Transverse colon (tissue), 4 donors: ENCODE measurements around the gene ZNF521. TPM values are rescaled to one million over a fixed set of nuclear protein-coding genes. Genes with fewer than 3 reads are reported as not detected.

Source experiments
- DNase-seq: peaks from one replicate; pipeline ENCODE4 v3.0.0-alpha.2; 2019
- H3K27ac ChIP-seq, 4 donors: fragments of 200-600 bp; sonication (generic); 2 replicates each; pipeline ENCODE4 v1.5.1; 2016 to 2018; ENCODE audit warnings: inconsistent platforms in 4 of 4
- H3K27me3 ChIP-seq: fragments of 200-600 bp; sonication (generic); 2 replicates; pipeline ENCODE4 v1.5.1; 2017; ENCODE audit warnings: inconsistent platforms
- H3K36me3 ChIP-seq, 4 donors: fragments of 200-600 bp; sonication (generic); 2 replicates each; pipeline ENCODE4 v1.5.1; 2017 to 2019; ENCODE audit warnings: inconsistent platforms in 4 of 4
- H3K4me1 ChIP-seq, 4 donors: fragments of 200-600 bp; sonication (generic); 2 replicates each; pipeline ENCODE4 v1.5.1; 2017 to 2020; ENCODE audit warnings: inconsistent platforms in 4 of 4
- H3K4me3 ChIP-seq, 4 donors: fragments of 200-600 bp; sonication (generic); 1 replicate in 1 of 4; 2 replicates in 3 of 4; pipeline versions ENCODE4 v1.5.1 to v1.6.1; 2017 to 2019; ENCODE audit warnings: inconsistent platforms in 4 of 4
- H3K9me3 ChIP-seq, 2 donors: fragments of 200-600 bp; sonication (generic); 2 replicates each; pipeline ENCODE4 v1.5.1; 2017 to 2019; ENCODE audit warnings: inconsistent platforms in 2 of 2
- EP300 ChIP-seq: sonication (generic); formaldehyde crosslinking; IDR thresholded peaks from one replicate; pipeline ENCODE4 v1.6.1; 2017; ENCODE audit warnings: antibody characterized with exemption, low read depth
- POLR2A ChIP-seq: fragments of 450-650 bp; IDR thresholded peaks from one replicate; pipeline ENCODE4 v1.6.1; 2016; ENCODE audit warnings: antibody characterized with exemption, mild to moderate bottlenecking, moderate library complexity
- POLR2AphosphoS5 ChIP-seq, 3 donors: sonication (generic); formaldehyde crosslinking; IDR thresholded peaks; one replicate each; pipeline ENCODE4 v1.6.1; 2016; ENCODE audit warnings: antibody characterized with exemption in 3 of 3
- WGBS, 2 donors: methylation state at CpG; one replicate each; pipeline ENCODE4 v1.1.5; 2018; ENCODE audit warnings: low coverage in 1 of 2; 5-methylcytosine and 5-hydroxymethylcytosine counted together
- in situ Hi-C, 4 donors: fragments of 200-750 bp; cut with MboI; loops; one replicate each; pipeline versions ENCODE4 v1.15.0 to v1.15.1; 2017; ENCODE audit warnings: low sequenced_read_pairs in 3 of 4, low pct_ligation_motif_present in 1 of 4, low pct_unique_long_range_greater_than_20kb in 1 of 4
- intact Hi-C: fragments of 100-400 bp; cut with DNase I; formaldehyde crosslinking; loops from one replicate; pipeline ENCODE4 v1.15.1; 2023; ENCODE audit warnings: low total_unique reads
- total RNA-seq, 4 donors: library from RNA; depleted of rRNA; stranded (reverse); fragments of >200 nt; gene quantifications; one replicate each; pipeline ENCODE4 v1.1.0, GENCODE V29; 2016
- TF ChIP-seq, protein P1 (sequence below), 5 experiments: fragments of 200-600 bp in 3 of 5; fragments of 450-650 bp in 2 of 5; sonication (generic) in 3 of 5; IDR thresholded peaks; 1 replicate in 2 of 5; 2 replicates in 3 of 5; pipeline ENCODE4 v1.5.1; 2016 to 2017; ENCODE audit warnings: antibody characterized with exemption in 5 of 5, inconsistent platforms in 3 of 5, mild to moderate bottlenecking in 2 of 5, moderate library complexity in 1 of 5

ZNF521 gene
- total RNA-seq, 4 donors from 2014 or later, result 6.4 to 29.5 (median 9.0) TPM

DNA sequence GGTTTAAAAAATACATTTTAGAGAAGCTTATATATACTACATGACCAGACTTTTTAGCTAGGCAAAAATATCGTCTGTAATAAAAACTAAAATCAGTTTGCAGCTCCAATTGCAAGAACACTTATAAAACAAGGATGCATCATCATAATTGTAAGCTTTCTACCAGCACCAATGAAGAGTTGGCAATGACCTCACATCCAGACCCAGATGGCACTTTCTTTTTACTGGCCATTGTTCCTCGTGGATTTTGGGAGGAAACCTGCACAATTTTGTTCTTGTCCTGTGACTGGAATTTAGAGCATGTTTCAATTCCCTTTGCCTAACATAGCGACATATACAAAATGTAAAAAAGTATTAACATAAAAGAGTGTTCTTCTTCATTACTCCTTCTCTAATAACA, 174.3 kb downstream of the ZNF521 start:
- H3K27ac ChIP-seq, result no peak overlapping the region
- in situ Hi-C loops (no loop called here), intact Hi-C loops (no loop called here)
- H3K36me3 ChIP-seq, result no peaks in the 10 kb centered on the region
- no peak overlapping the region for H3K4me3 ChIP-seq
- no peaks in the 10 kb centered on the region for H3K27me3 ChIP-seq
- no peak for TF ChIP-seq POLR2AphosphoS5 (IDR thresholded peaks at IDR 0.05)
- TF ChIP-seq, protein P1, sequence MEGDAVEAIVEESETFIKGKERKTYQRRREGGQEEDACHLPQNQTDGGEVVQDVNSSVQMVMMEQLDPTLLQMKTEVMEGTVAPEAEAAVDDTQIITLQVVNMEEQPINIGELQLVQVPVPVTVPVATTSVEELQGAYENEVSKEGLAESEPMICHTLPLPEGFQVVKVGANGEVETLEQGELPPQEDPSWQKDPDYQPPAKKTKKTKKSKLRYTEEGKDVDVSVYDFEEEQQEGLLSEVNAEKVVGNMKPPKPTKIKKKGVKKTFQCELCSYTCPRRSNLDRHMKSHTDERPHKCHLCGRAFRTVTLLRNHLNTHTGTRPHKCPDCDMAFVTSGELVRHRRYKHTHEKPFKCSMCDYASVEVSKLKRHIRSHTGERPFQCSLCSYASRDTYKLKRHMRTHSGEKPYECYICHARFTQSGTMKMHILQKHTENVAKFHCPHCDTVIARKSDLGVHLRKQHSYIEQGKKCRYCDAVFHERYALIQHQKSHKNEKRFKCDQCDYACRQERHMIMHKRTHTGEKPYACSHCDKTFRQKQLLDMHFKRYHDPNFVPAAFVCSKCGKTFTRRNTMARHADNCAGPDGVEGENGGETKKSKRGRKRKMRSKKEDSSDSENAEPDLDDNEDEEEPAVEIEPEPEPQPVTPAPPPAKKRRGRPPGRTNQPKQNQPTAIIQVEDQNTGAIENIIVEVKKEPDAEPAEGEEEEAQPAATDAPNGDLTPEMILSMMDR (IDR thresholded peaks at IDR 0.05), result no peak
- no peak for TF ChIP-seq POLR2A
- no peak for TF ChIP-seq EP300
- 64 to 74% methylated on average over 3 of the region's 3 CpGs for WGBS, 2 donors
- no peak for DNase-seq
- no peaks in the 10 kb centered on the region for H3K9me3 ChIP-seq
- no peaks in the 10 kb centered on the region for H3K4me1 ChIP-seq

DNA sequence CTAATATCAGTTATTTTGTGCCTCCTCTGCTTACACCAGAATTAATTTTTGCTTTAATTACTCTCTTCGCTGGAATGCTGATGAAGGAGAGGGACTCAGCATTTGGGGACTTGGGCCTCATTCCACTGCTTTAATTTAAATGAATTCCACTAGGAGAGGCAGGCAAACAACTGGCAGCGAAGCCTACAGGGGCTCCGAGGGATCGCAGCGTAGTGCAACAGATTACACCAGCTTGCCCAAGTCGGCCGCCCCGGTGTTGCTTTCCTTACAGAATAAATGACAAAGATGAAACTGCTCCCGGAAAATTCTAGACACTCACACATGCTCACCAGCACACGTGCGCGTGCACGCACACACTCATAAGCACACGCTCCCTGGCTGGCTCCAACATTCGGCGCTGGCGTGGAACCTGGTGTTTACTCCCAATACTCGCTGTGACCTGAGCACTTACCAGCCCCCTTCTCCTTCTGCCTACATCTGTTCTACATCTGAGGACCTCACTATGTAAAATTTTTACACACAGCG, 175.4 kb downstream of the ZNF521 start:
- Histone ChIP-seq H3K36me3 (no peaks in the 10 kb centered on the region), H3K4me1 (no peaks in the 10 kb centered on the region), H3K27me3 (no peaks in the 10 kb centered on the region), H3K4me3 (no peak overlapping the region), H3K9me3 (no peaks in the 10 kb centered on the region), H3K27ac (no peak overlapping the region)
- TF ChIP-seq POLR2AphosphoS5 (IDR thresholded peaks at IDR 0.05), result no peak
- TF ChIP-seq, protein P1 (IDR thresholded peaks at IDR 0.05), result no peak
- no peak for TF ChIP-seq POLR2A
- TF ChIP-seq EP300, result no peak
- in situ Hi-C loops, result no loop called here
- intact Hi-C loops, result no loop called here
- WGBS, 2 donors, result 89 to 96% methylated on average over 10 to 19 of the region's 19 CpGs
- no peak for DNase-seq

DNA sequence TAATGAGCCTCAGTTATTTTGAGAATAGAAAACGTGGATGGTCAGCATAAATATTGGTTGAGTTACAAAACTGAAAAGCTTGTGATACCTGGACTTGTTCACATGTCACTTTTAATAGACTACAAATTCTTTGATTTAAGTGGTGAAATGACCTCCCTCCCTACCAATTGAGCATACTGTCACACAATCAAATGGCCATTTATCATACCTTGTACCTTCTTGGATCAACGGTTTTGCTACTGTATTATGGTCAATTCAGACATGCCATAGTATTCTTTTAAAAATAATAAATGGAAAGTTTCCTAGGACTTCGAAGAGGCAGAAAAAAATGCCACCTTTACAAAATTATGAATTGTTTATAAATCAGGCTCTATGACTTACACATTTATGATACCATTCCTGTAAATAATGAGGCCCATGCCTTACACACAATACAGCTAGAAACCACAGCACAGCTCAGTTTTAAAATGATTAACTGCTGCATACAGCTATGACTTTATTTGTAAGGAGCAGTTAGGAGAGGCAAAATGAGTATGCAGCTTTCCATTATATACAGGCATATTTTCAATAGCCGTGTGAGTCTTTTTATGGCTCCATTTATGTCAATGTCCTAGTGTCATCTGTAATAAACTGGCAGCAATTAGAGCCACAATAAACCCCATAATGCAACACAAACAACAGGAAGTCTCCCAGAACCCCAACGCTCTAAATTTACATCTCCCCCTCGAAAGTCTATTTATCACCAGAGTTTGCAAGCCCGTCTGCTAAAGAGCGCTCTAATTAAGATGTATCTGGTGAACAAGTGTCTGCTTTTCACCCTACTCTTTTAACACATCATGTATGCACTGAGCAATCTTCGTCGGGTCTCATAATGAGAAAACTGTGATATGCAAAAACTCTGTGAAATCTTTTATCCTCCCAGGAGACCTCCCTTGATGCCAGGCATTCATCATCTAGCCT, 176.1 kb downstream of the ZNF521 start:
- TF ChIP-seq POLR2A, result no peak
- TF ChIP-seq EP300, result no peak
- TF ChIP-seq POLR2AphosphoS5 (IDR thresholded peaks at IDR 0.05), result no peak
- TF ChIP-seq, protein P1 (IDR thresholded peaks at IDR 0.05), result no peak
- no peaks in the 10 kb centered on the region for H3K9me3 ChIP-seq
- H3K36me3 ChIP-seq, result no peaks in the 10 kb centered on the region
- DNase-seq, result no peak
- no peaks in the 10 kb centered on the region for H3K27me3 ChIP-seq
- H3K27ac ChIP-seq, result no peak overlapping the region
- intact Hi-C loops, result no loop called here
- in situ Hi-C loops, result no loop called here
- H3K4me1 ChIP-seq, result no peaks in the 10 kb centered on the region
- 61 to 64% methylated on average over 8 to 10 of the region's 10 CpGs for WGBS, 2 donors
- no peak overlapping the region for H3K4me3 ChIP-seq

DNA sequence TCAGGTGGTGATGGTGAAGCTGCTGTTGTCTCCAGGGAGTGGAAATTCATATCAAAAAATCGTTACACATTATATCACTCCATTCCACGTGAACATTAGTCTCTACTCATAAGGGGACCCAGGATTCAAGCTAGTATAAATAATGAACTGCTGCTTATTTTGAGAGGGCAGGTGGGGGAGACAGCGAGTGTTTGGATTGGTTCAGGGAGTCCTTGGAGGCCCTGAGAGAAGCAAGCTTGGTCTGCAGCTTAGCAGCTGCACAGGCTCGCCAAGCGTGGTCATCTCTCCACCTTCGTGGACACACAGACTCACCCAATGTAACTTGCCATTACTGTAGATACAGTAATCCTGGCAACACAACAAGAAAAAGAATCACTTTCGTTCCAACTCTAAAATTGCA, 177.6 kb downstream of the ZNF521 start:
- WGBS, 2 donors, result 73 to 79% methylated on average over 3 to 7 of the region's 7 CpGs
- H3K36me3 ChIP-seq, result no peaks in the 10 kb centered on the region
- TF ChIP-seq EP300, result no peak
- TF ChIP-seq, protein P1 (IDR thresholded peaks at IDR 0.05), result no peak
- TF ChIP-seq POLR2AphosphoS5 (IDR thresholded peaks at IDR 0.05), result no peak
- no peak for TF ChIP-seq POLR2A
- no peak overlapping the region for H3K27ac ChIP-seq
- DNase-seq, result no peak
- no peaks in the 10 kb centered on the region for H3K27me3 ChIP-seq
- intact Hi-C loops (no loop called here), in situ Hi-C loops (no loop called here)
- no peaks in the 10 kb centered on the region for H3K4me1 ChIP-seq
- no peak overlapping the region for H3K4me3 ChIP-seq
- no peaks in the 10 kb centered on the region for H3K9me3 ChIP-seq
